Inflammatory macrophage treated with lipopolysaccharide for 4 hours (primary cell): ENCODE data around the gene ETV3.

Experiments
- DNase-seq: peaks from one replicate; pipeline ENCODE4 v3.0.0-alpha.2; 2020

The ETV3 gene

DNA sequence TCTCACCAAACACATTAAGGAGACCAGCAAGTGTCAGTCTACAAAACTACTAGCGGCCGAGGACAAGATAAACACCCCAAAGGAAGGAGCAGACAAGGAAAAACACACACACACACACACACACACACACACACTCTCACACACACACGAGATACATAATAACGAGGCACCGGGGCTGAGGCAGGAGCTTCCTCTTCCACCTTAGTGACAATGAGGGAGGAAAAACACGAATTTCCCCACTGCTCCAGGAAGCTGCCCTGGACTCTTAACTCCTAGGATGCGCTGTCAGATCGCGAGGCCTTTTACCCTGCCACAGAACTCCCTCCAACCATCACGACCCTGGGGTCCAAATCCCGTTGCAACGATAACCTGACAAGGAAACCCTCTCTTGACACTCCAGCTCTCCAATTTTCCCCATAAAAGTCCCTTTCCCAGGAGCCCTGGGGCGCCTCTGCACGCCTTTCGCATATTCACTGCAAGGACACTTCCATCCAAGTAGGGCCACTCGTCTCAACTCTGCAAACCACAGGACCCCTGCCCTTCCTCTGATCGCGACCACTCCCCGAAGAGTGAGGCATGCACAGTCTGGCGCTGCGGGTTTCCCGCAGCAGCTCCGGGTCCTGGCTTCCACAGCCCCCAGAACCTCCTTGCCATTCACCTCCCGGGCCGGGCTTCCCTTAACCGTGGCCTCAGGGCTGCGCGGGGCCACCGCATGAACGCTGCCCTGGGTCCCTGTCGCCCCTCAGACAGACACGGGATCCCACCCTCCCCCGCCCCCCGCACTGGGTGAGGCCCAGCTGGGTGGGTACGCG is 581 bp downstream of the ETV3 start:
- DNase-seq: peak; percentile 68

DNA sequence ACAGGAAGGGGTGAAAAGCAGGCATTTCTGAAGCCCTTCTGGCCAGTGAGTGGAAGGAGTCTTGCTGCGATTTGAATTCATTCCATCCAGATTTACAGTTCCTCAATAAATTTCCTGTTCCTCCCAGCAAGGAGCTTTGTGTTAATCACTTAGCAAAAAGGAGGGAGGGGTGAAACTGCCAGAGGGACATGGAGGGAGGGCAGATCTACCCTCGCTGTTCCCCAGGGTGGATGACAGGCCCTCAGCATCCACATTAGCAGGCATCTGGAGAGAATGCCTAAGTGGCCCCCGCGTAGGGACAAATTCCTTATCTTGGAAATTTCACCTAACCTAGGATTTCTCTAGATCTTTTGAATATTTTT is 1.2 kb downstream of the ETV3 start:
- DNase-seq: peak; percentile 60

DNA sequence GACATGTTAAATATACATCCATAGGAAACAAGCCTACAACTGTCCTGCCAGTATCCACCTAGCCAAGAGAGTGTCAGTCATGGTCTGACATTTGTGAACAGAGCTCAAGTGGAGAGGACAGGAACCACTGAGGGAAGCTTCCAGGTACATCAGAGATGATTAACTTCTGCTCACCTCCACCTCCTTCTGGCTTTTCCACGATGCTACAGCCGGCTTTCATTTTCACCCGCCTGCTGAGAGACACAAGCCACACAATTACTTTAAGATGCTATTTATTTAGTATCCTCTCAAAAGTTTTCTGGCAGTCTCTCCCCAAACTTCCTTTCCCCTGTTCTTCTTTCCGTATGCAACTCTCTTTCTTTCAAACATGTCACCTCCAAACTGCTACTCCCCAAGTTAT is 2.1 kb downstream of the ETV3 start:
- no peak for DNase-seq

DNA sequence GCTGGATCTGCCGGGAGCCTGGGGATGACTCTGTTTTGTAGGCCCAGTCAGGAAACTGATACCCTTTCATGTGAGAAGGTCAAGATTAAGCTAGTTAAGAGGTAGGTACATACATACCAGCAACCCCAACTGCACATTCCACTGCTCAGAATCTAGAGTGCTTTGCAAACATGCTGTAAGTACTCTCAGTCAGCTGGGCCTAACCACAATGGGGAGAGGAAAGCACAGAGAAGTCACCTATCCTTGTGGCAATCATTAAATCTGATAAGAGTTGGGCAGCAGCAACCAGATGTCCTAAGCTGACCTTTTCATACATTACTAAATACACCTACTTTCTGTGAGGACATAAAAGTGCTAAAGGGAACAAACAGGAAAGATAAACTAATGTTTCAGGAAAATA is 2.5 kb downstream of the ETV3 start:
- no peak for DNase-seq

DNA sequence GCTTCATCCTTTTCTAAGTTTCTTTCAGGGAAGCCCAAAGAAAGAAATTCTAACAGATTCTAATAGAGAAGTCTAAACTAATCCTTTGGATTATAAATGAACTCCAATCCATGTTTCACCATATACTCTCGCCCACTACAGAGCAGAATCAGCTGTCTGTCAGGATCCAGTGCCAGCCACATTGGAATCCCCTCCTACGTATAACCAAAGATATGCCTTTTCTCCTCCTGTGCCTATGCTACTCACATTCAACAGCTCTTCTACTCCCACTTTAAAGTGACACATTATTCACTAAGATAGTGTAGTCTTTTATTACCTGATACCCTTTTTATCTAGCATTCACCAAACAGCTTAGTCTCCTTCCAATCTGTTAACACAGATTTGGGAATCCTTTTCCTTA is 3.1 kb downstream of the ETV3 start:
- DNase-seq: no peak

DNA sequence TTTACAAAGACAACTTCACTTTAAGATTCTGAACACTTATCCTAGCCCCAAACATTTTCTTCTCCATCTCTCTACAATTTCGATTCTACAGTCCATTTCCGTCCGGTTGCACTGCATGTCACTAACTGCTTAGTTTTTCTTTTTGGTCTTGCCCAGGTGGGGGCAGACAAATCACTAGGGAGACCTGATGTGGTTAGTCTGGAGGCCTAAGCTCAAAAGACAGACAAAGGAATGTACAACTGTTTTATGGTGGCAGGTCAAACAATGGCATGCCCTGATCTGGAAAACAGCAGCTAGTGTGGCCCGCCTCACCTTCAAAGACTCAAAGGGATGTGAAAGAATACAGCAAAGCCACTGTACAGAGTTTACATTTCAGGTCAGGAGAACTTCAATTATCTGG is 3.8 kb downstream of the ETV3 start:
- DNase-seq: no peak

DNA sequence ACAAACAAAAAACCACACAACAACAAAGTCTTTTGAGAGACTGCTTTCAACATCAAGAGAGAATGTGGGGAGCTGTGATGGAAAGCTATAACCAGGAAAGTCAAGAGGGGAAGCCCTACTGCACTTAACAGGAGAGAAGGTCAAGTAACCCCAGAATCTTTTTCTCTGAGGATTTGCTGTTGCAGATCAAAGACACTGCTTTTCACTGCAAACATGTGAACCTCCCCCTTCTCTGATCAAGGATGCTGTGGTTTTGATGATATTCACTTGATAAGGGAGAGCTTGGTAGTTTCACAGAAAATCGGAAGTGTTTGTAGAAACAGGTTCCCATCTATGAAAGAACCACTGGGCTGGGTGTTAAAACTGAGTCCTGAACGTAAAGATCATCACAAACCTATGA is 4.8 kb downstream of the ETV3 start:
- no peak for DNase-seq

DNA sequence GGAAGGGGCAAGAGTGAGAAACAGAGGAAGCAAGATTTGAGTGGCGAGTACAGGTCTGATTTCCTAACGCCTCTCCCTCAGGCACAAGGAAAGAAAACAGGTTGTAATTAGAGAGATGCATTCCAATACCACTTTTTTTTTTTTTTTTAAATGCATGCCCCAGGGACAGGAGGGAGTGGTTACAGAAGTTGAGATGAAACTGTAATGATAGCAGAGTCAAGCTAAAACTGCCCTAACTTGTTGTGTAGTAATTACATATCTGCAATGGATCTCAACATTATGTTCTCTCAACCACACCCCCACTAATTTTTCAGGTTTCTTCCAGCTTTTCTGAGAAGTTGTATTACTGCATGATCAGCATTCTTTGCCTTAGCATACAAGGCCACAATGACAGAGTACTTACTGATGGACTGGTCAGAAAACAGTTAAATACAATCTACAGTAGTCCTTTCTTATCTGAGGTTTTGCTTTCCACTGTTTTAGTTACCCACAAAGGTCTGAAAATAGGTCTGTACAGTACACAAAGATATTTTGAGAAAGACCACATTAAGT is 5.5 kb downstream of the ETV3 start:
- DNase-seq: no peak

DNA sequence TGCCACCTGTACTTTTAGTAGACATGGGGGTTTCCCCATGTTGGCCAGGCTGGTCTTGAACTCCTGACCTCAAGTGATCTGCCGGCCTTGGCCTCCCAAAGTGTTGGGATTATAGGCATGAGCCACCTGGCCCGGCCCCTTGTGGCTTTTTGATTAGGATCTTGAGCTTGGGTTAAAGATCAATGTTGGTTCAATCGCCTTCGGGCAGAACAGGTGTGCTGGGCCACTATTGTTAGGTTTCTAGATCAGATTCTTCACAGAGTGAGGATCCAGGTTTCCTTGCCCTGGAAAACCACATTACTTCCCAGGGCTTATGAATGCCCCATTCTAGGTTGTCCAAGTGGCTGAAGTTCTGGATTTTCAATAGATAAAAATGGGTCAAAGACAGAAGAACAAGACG is 6.1 kb downstream of the ETV3 start:
- no peak for DNase-seq

DNA sequence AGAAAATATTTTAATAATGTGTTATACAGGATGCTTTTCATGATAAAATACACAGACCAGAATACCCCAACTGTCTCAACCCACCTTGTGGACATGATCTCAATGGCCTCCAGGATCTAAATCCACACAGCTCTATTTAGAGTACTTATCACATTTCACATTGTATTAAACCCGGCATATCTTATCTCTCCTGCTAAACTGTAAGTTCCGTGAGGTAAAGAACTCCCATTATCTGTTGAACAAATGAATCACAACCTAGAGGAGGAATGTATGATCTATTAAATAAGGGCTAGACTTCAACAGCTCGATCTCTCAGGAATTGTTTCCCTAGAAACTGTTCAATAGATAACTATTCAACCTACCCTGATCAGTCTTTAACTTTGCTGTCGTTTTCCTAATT is 6.9 kb downstream of the ETV3 start:
- DNase-seq: no peak

DNA sequence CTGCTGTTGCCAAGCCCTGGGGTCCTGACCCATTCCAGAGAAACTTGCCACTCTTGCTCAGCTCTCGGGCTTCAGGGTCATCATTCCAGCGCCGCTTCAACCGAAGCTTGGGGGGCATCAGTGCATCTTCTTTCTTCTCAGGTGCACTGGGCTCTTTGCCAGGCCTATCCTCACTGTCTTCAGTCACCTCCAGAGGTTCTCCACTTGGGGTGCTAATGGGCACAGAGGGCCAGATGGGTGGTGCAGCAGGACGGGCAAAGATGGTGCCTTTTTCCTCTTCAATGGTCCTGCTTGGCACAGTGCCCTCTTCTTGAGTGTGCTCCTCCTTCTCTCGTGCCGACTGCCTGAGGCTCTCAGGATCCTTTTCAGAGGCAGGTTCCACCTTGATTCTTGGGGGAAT is 13.3 kb downstream of the ETV3 start:
- no peak for DNase-seq

DNA sequence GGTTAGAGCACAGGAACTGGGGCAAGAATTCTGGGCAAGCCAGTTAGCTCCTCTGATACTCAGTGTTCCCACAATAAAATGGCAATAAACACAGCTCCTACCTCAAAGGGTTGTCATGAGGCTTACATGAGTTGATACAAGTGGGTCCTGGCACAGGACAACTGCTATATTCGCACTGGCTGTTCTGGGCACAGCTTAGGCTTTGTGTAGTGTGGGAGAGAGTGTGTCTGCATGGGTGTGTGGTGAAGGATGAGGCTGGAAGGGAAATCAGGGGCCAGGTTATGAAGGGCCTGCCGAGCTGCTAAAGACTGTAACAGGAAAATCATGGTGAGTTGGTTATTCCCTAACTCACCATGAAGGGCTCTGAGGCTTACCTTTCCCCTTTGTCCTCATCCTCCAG is 18.7 kb downstream of the ETV3 start:
- DNase-seq: no peak

DNA sequence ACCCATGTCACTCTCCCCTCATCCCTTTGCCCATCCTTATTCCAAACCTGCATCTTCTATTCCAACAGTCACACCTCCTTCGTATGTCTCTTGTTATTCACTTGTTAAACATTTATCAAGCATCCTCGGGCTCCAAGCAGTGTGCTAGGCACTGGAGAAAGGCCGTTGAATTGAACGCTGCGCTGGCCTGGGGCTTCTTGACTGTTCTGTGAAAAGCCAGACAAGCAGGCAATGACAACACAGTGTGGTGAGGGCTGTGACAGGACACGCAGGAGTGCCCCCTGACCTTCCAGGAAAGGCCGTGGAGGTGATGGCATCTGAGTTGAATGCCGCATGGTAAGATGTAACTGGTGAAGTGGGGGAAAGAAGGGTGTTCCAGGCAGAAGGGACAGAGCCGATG is 19.2 kb downstream of the ETV3 start:
- no peak for DNase-seq

DNA sequence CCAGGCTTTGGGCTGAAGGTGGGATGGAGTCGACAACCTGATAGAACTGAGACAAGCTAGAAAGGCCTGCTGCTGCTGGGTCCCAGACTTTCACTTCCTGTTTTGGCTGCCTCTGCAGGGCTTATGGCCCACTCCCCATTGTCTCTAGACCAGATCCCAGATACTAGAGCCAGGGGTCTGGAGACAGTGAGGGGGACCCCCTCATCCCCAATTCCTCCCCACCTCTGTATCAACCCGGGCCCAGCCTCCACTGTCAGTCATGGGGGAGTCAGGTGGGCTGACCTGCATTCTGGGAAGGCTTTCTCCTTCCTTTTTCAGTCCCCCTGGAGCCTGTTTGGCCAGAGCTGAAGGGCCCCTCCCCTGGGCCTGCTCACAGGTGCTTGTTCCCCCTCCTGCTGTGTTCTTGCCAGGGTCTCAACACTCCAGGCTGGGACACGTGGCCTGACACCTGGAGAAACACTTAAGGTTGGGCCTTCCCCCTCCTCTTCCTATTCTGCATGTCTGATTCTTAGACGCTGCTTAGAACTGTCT is 20.6 kb downstream of the ETV3 start:
- DNase-seq: no peak

DNA sequence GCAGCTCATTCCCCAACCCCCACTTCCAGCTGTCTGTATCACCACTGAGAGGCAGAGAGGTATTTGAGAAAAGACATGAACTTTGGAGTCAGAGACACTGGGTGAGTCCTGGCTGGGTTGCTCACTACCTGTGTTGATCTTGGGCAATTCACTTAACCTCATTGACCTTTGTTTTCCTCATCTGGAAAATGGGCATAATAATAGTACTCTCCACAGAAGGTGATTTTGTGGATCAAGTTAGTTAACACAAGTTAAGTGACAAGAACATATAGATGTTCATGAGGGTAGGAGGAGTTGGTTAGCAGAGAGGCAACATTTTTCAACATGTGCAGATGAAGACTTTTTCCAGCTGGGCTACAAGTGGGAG is 21.5 kb downstream of the ETV3 start:
- DNase-seq: no peak

DNA sequence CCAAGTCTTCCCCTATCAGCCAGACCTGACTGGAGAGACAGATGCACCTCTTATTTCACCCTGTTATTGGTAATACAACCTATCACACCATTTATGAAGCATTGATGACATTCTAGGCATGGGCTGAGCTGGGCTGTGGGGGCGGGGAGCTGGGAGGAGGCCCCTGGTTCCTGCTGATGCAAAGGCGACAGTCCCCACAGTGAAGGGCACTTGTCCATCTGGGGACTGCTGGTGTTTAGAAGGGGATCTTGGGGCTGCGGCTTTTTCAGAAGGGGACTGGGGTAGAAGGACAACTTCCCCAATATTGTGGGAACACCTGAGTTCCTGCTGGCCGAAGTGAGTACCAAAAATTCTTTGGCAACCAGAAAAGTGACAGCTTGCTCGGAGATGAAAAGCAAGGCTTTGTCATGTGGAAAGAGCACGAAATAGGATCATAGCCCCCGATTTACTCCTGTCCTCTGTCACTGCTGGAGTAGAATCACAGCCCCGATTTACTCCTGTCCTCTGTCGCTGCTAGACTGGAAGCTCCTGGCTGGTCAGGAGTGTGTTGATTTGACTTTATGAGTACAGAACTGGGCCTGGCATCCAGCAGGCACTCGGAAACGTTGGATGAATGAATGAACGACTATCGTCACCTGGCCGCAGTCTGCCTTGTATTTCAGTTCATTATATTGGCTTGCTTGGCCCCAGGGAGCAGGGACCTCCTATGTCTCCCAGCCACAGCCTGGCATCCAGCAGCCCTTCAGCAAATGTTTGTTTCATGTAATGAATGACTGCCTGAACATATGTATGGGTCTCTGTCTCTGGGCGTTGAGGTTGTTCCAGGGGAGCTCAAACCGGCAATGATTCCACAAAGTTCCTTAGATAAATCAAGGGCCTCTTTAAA is 22.1 kb downstream of the ETV3 start:
- DNase-seq: no peak

DNA sequence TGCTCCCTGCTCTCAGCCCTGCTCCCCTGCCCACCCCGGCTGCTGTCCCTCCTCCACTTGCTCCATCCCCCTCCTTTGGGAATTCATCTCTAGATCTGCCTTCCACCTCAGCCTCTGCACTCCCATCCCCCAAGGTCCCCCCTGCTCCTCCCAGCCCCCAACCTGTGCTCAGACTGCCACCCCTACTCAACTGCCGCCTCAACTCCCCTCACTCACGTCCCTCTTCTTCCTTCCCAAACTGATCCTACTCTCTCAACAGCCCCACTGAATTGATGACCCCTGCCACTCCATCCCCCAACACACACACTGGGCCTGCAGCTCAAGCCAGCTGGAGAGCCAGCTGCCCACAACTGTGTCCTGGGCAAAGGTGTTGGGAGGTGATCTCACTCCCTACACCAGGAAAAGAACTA is 22.8 kb downstream of the ETV3 start:
- no peak for DNase-seq

DNA sequence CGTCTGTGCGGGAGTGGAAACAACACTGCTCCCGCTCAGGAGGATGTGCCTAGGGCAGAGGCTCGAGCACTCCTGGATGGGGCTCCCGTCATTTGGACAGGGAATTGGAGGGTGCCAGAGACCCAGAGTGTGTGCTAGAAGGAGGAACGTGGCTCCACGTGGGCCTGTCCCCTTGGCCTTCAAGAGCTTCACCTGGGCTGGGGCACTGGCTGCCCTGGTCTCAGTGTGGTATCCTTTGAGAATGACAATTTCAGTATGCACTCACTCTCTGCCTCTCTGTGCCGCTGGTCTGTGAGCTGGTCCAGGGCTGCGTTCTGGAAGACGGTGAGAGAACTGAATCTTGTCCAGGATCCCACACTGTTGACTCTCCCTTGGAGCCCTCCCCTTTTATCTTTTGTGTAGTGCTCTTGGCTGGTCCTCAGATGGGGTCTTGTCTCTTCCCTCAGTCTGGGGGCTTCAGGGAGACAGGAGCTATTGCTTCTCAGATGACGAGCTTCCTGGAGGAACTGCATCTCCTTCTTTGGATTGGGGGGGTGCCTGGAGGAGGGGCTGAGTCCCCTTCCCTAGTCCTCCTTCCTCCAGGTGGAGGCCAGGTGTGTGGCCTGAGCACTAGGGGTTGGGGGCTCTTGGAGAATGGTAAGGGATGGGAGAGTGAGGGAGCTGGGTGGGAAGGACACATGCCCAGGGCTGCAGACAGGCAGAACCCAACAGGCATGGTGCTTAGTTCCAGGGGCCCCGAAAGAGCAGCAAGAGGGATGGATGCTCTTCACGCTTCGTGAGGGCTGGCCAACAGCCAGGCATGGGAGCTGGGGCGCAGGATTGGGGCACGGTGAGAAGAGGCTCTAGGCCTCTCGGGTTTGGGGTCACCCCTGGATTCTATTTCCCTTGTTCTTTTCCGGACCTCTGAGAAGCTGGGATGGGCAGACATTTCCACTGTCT is 23.7 kb downstream of the ETV3 start:
- DNase-seq: no peak

DNA sequence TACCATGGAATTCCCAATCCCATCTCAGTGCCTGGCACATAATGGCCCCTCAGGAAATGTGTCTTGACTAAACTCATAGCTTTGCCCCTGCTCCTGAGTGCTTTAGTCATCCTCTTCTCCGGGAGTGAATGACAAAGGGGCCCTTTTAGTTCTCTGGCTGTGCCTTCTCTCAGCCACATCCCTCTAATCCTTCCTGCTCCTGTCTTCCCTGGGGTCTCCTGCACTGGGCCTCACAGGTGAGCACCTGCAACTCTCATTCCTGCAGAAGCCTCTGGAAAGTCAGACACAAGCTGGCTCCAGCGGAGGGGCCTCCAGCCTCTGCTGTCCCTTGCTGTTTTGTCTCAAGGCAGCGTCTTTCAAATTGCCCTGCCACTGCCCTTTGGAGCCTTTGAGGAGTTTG is 24.6 kb downstream of the ETV3 start:
- DNase-seq: no peak

DNA sequence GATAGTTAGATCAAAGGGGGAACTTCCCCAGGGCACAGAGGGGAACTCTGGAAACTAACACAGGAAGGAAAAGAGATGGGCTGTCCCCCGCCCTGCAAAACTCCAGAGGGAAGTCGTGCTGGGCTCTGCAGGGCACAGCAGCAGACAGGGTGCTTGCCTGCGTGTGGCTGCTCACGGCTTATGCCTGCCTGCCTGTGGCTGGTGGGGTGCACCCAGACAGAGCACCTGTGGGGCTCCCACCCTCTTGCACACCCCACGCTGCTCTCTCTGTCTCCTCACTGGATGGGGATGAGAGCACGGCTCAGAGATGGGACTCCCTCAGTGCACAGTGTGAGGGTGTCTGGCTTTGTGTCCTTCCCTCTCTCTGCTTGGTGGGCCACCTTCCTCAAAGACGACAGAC is 25.1 kb downstream of the ETV3 start:
- DNase-seq: peak; percentile 78

DNA sequence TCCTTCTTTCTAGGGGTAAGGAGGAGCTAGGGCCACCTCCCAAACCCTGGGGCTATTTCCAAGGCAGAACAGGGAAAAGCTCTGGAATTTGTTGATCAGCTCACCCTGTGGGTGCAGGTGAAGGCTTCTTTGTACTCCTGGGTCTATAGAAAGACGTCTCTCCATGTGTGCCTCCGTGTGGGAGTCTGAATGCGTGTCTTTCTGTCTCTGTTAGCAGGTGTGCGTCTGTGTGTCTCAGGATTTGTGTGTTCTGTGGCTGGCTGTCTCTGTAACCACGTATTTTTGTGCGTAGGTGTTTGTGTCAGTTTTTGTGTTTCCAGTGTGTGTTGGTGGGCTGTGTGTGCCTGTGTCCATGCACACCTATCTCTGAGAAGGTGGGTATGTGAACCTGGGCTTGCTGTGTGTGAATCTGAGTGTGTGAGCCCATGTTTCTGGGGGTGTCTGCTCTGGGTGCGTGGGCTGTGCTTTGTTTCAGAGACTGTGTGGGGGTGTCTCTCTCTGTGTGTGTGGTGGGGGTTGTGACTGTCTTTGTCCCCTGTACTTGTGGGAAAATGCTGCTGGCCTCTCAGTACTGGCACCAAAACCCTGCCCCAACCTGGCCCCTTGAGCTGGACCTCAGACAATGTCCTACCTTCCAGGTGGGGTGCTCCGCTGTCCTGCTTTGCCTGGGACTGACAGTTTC is 25.9 kb downstream of the ETV3 start:
- DNase-seq: no peak
